Measurements from ENCODE around the gene CCL1.

CCL1 gene

GRCh38 chr17:34382621-34383124 is 19.6 kb upstream of the CCL1 start:
- DNase-seq: no peak

GRCh38 chr17:34379868-34380267 is 16.8 kb upstream of the CCL1 start:
- no peak for DNase-seq

GRCh38 chr17:34378664-34379101 is 15.7 kb upstream of the CCL1 start:
- no peak for DNase-seq

- DNase-seq: no peak
Observed at GRCh38 chr17:34377078-34377823, 14.2 kb upstream of the CCL1 start.

GRCh38 chr17:34375426-34375997 is 12.5 kb upstream of the CCL1 start:
- no peak for DNase-seq

- DNase-seq: no peak
Observed at GRCh38 chr17:34374457-34374856, 11.4 kb upstream of the CCL1 start.

- no peak for DNase-seq
Observed at GRCh38 chr17:34371405-34372100, 8.5 kb upstream of the CCL1 start.

GRCh38 chr17:34370997-34371395 is 8.0 kb upstream of the CCL1 start:
- no peak for DNase-seq

GRCh38 chr17:34370376-34370996 is 7.5 kb upstream of the CCL1 start:
- no peak for DNase-seq

- no peak for DNase-seq
Observed at GRCh38 chr17:34369571-34369970, 6.5 kb upstream of the CCL1 start.

GRCh38 chr17:34368946-34369500 is 6.0 kb upstream of the CCL1 start:
- DNase-seq: no peak

GRCh38 chr17:34368196-34368945 is 5.3 kb upstream of the CCL1 start:
- no peak for DNase-seq

GRCh38 chr17:34367486-34368195 is 4.6 kb upstream of the CCL1 start:
- no peak for DNase-seq

GRCh38 chr17:34366529-34367107 is 3.6 kb upstream of the CCL1 start:
- no peak for DNase-seq

- no peak for DNase-seq
Observed at GRCh38 chr17:34366010-34366409, 3.0 kb upstream of the CCL1 start.

GRCh38 chr17:34365340-34365739 is 2.3 kb upstream of the CCL1 start:
- DNase-seq: no peak

GRCh38 chr17:34364751-34365150 is 1.7 kb upstream of the CCL1 start:
- no peak for DNase-seq

GRCh38 chr17:34361478-34362061 is 1.5 kb downstream of the CCL1 start:
- peak; percentile 60 for DNase-seq

GRCh38 chr17:34360601-34361270 is 2.3 kb downstream of the CCL1 start:
- no peak for DNase-seq

GRCh38 chr17:34358631-34359030 is 4.4 kb downstream of the CCL1 start:
- no peak for DNase-seq
